HCT116 (cell line): ENCODE results near the gene AATF.

Experiments
- CEBPB ChIP-seq: IDR thresholded peaks from 2 replicates; pipeline ENCODE4 v1.6.1; 2012; ENCODE audit warnings: low read depth
- CTCF ChIP-seq, 3 experiments: fragments of 200-600 bp in 1 of 3; sonication (generic) in 1 of 3; IDR thresholded peaks in 2 of 3; conservative IDR thresholded peaks in 1 of 3; 2 replicates each; pipeline ENCODE4 v1.5.1; 2012 to 2017; ENCODE audit warnings: low read depth in 2 of 3, low read length in 2 of 3, antibody characterized with exemption in 1 of 3, borderline replicate concordance in 1 of 3, control low read depth in 1 of 3, mild to moderate bottlenecking in 1 of 3, mixed read lengths in 1 of 3, mixed run types in 1 of 3, moderate library complexity in 1 of 3; ENCODE audit not compliant: insufficient read depth in 1 of 3
- EGR1 ChIP-seq: IDR thresholded peaks from 2 replicates; pipeline ENCODE4 v1.6.1; 2012; ENCODE audit warnings: low read depth
- EZH2 ChIP-seq: fragments of 200-600 bp; sonication (generic); IDR thresholded peaks from 2 replicates; pipeline ENCODE4 v1.6.1; 2017; ENCODE audit warnings: antibody characterized with exemption, mixed run types
- POLR2A ChIP-seq: IDR thresholded peaks from 2 replicates; pipeline ENCODE4 v1.7.0; 2011; ENCODE audit warnings: borderline replicate concordance; ENCODE audit not compliant: insufficient read depth, insufficient read length; ENCODE audit errors: extremely low read depth
- SP1 ChIP-seq: IDR thresholded peaks from 2 replicates; pipeline ENCODE4 v1.6.1; 2012; ENCODE audit warnings: low read depth
- YY1 ChIP-seq: IDR thresholded peaks from 2 replicates; pipeline ENCODE4 v1.6.1; 2011; ENCODE audit warnings: low read length, low read depth, moderate library complexity, mild to moderate bottlenecking; ENCODE audit not compliant: insufficient replicate concordance; ENCODE audit errors: extremely low read depth
- TF ChIP-seq, protein P1 (sequence below): IDR thresholded peaks from 2 replicates; pipeline ENCODE4 v1.6.1; 2012

GRCh38 chr17:36934144-36934691, 14.5 kb upstream of the AATF start:
- TF ChIP-seq CEBPB (no peak), YY1 (no peak), SP1 (no peak), CTCF (IDR thresholded peaks at IDR 0.05 in 2 of 3, conservative IDR thresholded peaks at IDR 0.05 in 1 of 3; ENCODE audit: borderline replicate concordance in 1 of 3, insufficient read depth in 1 of 3, low read depth in 2 of 3, low read length in 2 of 3) (no peak), POLR2A (no peak), EZH2 (no peak), EGR1 (no peak)
- TF ChIP-seq, protein P1, sequence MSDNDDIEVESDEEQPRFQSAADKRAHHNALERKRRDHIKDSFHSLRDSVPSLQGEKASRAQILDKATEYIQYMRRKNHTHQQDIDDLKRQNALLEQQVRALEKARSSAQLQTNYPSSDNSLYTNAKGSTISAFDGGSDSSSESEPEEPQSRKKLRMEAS: no peak
